Stimulated activated naive CD8-positive, alpha-beta T cell treated with anti-CD3 and anti-CD28 coated beads, Interleukin-15, amount 100 ng/mL, for 72 hours (primary cell): Measurements from ENCODE around the gene CDH20.

ENCODE experiments used
- ATAC-seq: fragments of 150-1000 bp; cut with Tn5 transposase; 2 replicates; pipeline ENCODE4 v1.10.0; 2021; ENCODE audit warnings: mild to moderate bottlenecking, moderate library complexity
- DNase-seq, 2 donors: peaks; one replicate each; pipeline ENCODE4 v3.0.0; 2021 to 2022
- H3K27ac Mint-ChIP-seq, 2 donors: one replicate each; pipeline ENCODE4 v1.8.0; 2022; ENCODE audit warnings: mild to moderate bottlenecking in 2 of 2, mixed read lengths in 2 of 2, moderate library complexity in 2 of 2
- H3K27me3 Mint-ChIP-seq: one replicate; pipeline ENCODE4 v1.8.0; 2022; ENCODE audit warnings: mixed read lengths
- H3K4me1 Mint-ChIP-seq: one replicate; pipeline ENCODE4 v1.8.0; 2022; ENCODE audit warnings: mild to moderate bottlenecking, mixed read lengths
- H3K4me3 Mint-ChIP-seq, 2 donors: one replicate each; pipeline ENCODE4 v1.8.0; 2022; ENCODE audit warnings: mild to moderate bottlenecking in 2 of 2, mixed read lengths in 2 of 2, moderate library complexity in 1 of 2
- H3K9me3 Mint-ChIP-seq, 2 donors: one replicate each; pipeline ENCODE4 v1.8.0; 2022; ENCODE audit warnings: mixed read lengths in 2 of 2

The CDH20 gene

GRCh38 chr18:61333271-61333745, at the start of gene CDH20:
Gene CDH20 (plus strand): TSS chr18:61333430.
- peaks cover 44% of the 10 kb centered on the region for H3K27me3 Mint-ChIP-seq
- DNase-seq: no peak
- peaks cover 4% of the 10 kb centered on the region for H3K4me1 Mint-ChIP-seq
- no peaks in the 10 kb centered on the region for H3K9me3 Mint-ChIP-seq
- no peak for ATAC-seq
- no peak within 1 kb of the TSS for H3K4me3 Mint-ChIP-seq
- H3K27ac Mint-ChIP-seq: no peak within 1 kb of the TSS

- Mint-ChIP-seq H3K4me1 (no peaks in the 10 kb centered on the region), H3K4me3 (no peak overlapping the region), H3K27ac (no peak overlapping the region), H3K27me3 (no peaks in the 10 kb centered on the region), H3K9me3 (peaks cover 0 to 19% of the 10 kb centered on the region in 2 donors)
- no peak for ATAC-seq
- DNase-seq: no peak
Measured at GRCh38 chr18:61284039-61284438, 49.2 kb upstream of the CDH20 start.

GRCh38 chr18:61285777-61286176, 47.5 kb upstream of the CDH20 start:
- DNase-seq (no peak), ATAC-seq (no peak)
- Mint-ChIP-seq H3K4me1 (no peaks in the 10 kb centered on the region), H3K9me3 (peaks cover 0 to 10% of the 10 kb centered on the region in 2 donors), H3K27ac (no peak overlapping the region), H3K27me3 (no peaks in the 10 kb centered on the region), H3K4me3 (no peak overlapping the region)

GRCh38 chr18:61286867-61287266, 46.4 kb upstream of the CDH20 start:
- peaks cover 0 to 5% of the 10 kb centered on the region in 2 donors for H3K9me3 Mint-ChIP-seq
- no peak overlapping the region for H3K27ac Mint-ChIP-seq
- no peaks in the 10 kb centered on the region for H3K4me1 Mint-ChIP-seq
- ATAC-seq: no peak
- DNase-seq: no peak
- H3K4me3 Mint-ChIP-seq: no peak overlapping the region
- no peaks in the 10 kb centered on the region for H3K27me3 Mint-ChIP-seq

GRCh38 chr18:61290616-61291015, 42.6 kb upstream of the CDH20 start:
- Mint-ChIP-seq H3K27ac (no peak overlapping the region), H3K27me3 (no peaks in the 10 kb centered on the region), H3K4me1 (no peaks in the 10 kb centered on the region), H3K9me3 (no peaks in the 10 kb centered on the region), H3K4me3 (no peak overlapping the region)
- ATAC-seq (no peak), DNase-seq (no peak)

GRCh38 chr18:61292280-61293035, 40.8 kb upstream of the CDH20 start:
- Mint-ChIP-seq H3K4me3 (no peak overlapping the region), H3K27ac (no peak overlapping the region), H3K4me1 (no peaks in the 10 kb centered on the region), H3K9me3 (no peaks in the 10 kb centered on the region), H3K27me3 (no peaks in the 10 kb centered on the region)
- DNase-seq: no peak
- ATAC-seq: no peak

- H3K27me3 Mint-ChIP-seq: no peaks in the 10 kb centered on the region
- no peak overlapping the region for H3K4me3 Mint-ChIP-seq
- H3K4me1 Mint-ChIP-seq: no peaks in the 10 kb centered on the region
- ATAC-seq: no peak
- no peaks in the 10 kb centered on the region for H3K9me3 Mint-ChIP-seq
- no peak overlapping the region for H3K27ac Mint-ChIP-seq
- DNase-seq: no peak
Measured at GRCh38 chr18:61295153-61295552, 38.1 kb upstream of the CDH20 start.

- Mint-ChIP-seq H3K4me1 (no peaks in the 10 kb centered on the region), H3K4me3 (no peak overlapping the region), H3K27me3 (no peaks in the 10 kb centered on the region), H3K27ac (no peak overlapping the region), H3K9me3 (no peaks in the 10 kb centered on the region)
- DNase-seq: no peak
- no peak for ATAC-seq
Measured at GRCh38 chr18:61308004-61308403, 25.2 kb upstream of the CDH20 start.

- DNase-seq (no peak), ATAC-seq (no peak)
- Mint-ChIP-seq H3K9me3 (no peaks in the 10 kb centered on the region), H3K4me1 (no peaks in the 10 kb centered on the region), H3K4me3 (no peak overlapping the region), H3K27me3 (no peaks in the 10 kb centered on the region), H3K27ac (no peak overlapping the region)
Measured at GRCh38 chr18:61308795-61309393, 24.3 kb upstream of the CDH20 start.

- Mint-ChIP-seq H3K27ac (no peak overlapping the region), H3K9me3 (no peaks in the 10 kb centered on the region), H3K27me3 (no peaks in the 10 kb centered on the region), H3K4me1 (no peaks in the 10 kb centered on the region), H3K4me3 (no peak overlapping the region)
- ATAC-seq (peak; percentile 76), DNase-seq (peak; percentile 34)
Measured at GRCh38 chr18:61322265-61322873, 10.9 kb upstream of the CDH20 start.

GRCh38 chr18:61323951-61324350, 9.3 kb upstream of the CDH20 start:
- Mint-ChIP-seq H3K27ac (no peak overlapping the region), H3K4me3 (no peak overlapping the region), H3K4me1 (no peaks in the 10 kb centered on the region), H3K27me3 (no peaks in the 10 kb centered on the region), H3K9me3 (no peaks in the 10 kb centered on the region)
- no peak for ATAC-seq
- DNase-seq: no peak

GRCh38 chr18:61326407-61326806, 6.8 kb upstream of the CDH20 start:
- H3K9me3 Mint-ChIP-seq: no peaks in the 10 kb centered on the region
- no peaks in the 10 kb centered on the region for H3K4me1 Mint-ChIP-seq
- no peak overlapping the region for H3K27ac Mint-ChIP-seq
- ATAC-seq (no peak), DNase-seq (no peak)
- H3K4me3 Mint-ChIP-seq: no peak overlapping the region
- H3K27me3 Mint-ChIP-seq: no peaks in the 10 kb centered on the region

GRCh38 chr18:61329398-61329797, 3.8 kb upstream of the CDH20 start:
- no peak overlapping the region for H3K27ac Mint-ChIP-seq
- peaks cover 18% of the 10 kb centered on the region for H3K27me3 Mint-ChIP-seq
- peaks cover 2% of the 10 kb centered on the region for H3K4me1 Mint-ChIP-seq
- no peak for DNase-seq
- no peak overlapping the region for H3K4me3 Mint-ChIP-seq
- H3K9me3 Mint-ChIP-seq: no peaks in the 10 kb centered on the region
- no peak for ATAC-seq

- peaks cover 35% of the 10 kb centered on the region for H3K27me3 Mint-ChIP-seq
- DNase-seq (no peak), ATAC-seq (no peak)
- no peak overlapping the region for H3K4me3 Mint-ChIP-seq
- H3K27ac Mint-ChIP-seq: no peak overlapping the region
- no peaks in the 10 kb centered on the region for H3K9me3 Mint-ChIP-seq
- peaks cover 4% of the 10 kb centered on the region for H3K4me1 Mint-ChIP-seq
Measured at GRCh38 chr18:61331051-61331450, 2.2 kb upstream of the CDH20 start.

- peaks cover 44% of the 10 kb centered on the region for H3K27me3 Mint-ChIP-seq
- no peak for ATAC-seq
Measured at GRCh38 chr18:61333746-61334490, 688 bp downstream of the CDH20 start.

GRCh38 chr18:61334491-61334850, 1.2 kb downstream of the CDH20 start:
- DNase-seq (no peak), ATAC-seq (no peak)
- no peak overlapping the region for H3K4me3 Mint-ChIP-seq
- H3K4me1 Mint-ChIP-seq: peaks cover 4% of the 10 kb centered on the region
- no peak overlapping the region for H3K27ac Mint-ChIP-seq
- peaks cover 44% of the 10 kb centered on the region for H3K27me3 Mint-ChIP-seq
- H3K9me3 Mint-ChIP-seq: no peaks in the 10 kb centered on the region

More at GRCh38 chr18:61333746-61334490, 688 bp downstream of the CDH20 start:
- H3K4me3 Mint-ChIP-seq: no peak overlapping the region
- peaks cover 4% of the 10 kb centered on the region for H3K4me1 Mint-ChIP-seq
- no peak overlapping the region for H3K27ac Mint-ChIP-seq
- no peaks in the 10 kb centered on the region for H3K9me3 Mint-ChIP-seq
- no peak for DNase-seq
